BE2C (cell line): ENCODE results near the gene KCTD3.

Experiments
- DNase-seq: peaks from one replicate; pipeline ENCODE4 v3.0.0-alpha.2; 2020
- H3K27me3 ChIP-seq: fragments of 250-450 bp; sonication (Bioruptor Pico); 2 replicates; pipeline ENCODE4 v1.5.1; 2020; ENCODE audit warnings: mild to moderate bottlenecking
- H3K36me3 ChIP-seq: fragments of 250-450 bp; sonication (Bioruptor Pico); 2 replicates; pipeline ENCODE4 v1.5.1; 2020; ENCODE audit warnings: mild to moderate bottlenecking
- H3K4me1 ChIP-seq: fragments of 250-450 bp; sonication (Bioruptor Pico); 2 replicates; pipeline ENCODE4 v1.5.1; 2020
- H3K4me3 ChIP-seq: 2 replicates; pipeline ENCODE4 v1.5.1; 2011; ENCODE audit warnings: low read depth, low read length
- H3K9me3 ChIP-seq: fragments of 250-450 bp; sonication (Bioruptor Pico); 2 replicates; pipeline ENCODE4 v1.5.1; 2020
- CTCF ChIP-seq: IDR thresholded peaks from 2 replicates; pipeline ENCODE4 v1.5.1; 2012; ENCODE audit warnings: mild to moderate bottlenecking, low read depth, low read length

The KCTD3 gene

GRCh38 chr1:215539803-215540570 lies 27.1 kb upstream of the KCTD3 start:
- no peaks in the 10 kb centered on the region for H3K36me3 ChIP-seq
- peaks cover 5% of the 10 kb centered on the region for H3K4me1 ChIP-seq
- H3K27me3 ChIP-seq = no peaks in the 10 kb centered on the region
- no peak overlapping the region for H3K4me3 ChIP-seq
- no peaks in the 10 kb centered on the region for H3K9me3 ChIP-seq
- peak; percentile 42 for DNase-seq
- TF ChIP-seq CTCF = no peak

DNA sequence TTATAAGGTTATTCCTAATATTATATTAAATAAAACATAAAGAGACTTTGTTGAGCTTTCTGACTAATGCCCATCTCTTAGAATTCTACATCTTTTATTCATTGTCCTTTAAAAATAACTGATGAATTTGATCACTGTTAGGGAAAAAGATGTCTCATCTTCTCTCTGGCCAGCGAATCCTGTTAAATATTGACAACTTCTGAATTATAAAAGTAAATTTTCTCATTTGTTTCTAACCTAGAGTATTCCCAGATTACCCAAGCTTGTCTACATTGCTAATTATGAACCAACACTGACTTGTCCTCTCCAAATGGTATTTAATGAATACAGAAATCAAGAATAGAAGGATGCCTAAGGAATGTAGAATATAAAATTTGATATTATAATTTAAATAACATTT lies 24.8 kb upstream of the KCTD3 start:
- Histone ChIP-seq H3K4me1 (peaks cover 10% of the 10 kb centered on the region), H3K36me3 (no peaks in the 10 kb centered on the region), H3K27me3 (no peaks in the 10 kb centered on the region), H3K4me3 (no peak overlapping the region), H3K9me3 (no peaks in the 10 kb centered on the region)
- no peak for TF ChIP-seq CTCF
- no peak for DNase-seq

- Histone ChIP-seq H3K36me3 (no peaks in the 10 kb centered on the region), H3K4me3 (no peak overlapping the region), H3K27me3 (no peaks in the 10 kb centered on the region), H3K9me3 (no peaks in the 10 kb centered on the region), H3K4me1 (peaks cover 10% of the 10 kb centered on the region)
- DNase-seq = peak; percentile 23
- no peak for TF ChIP-seq CTCF
Observed at GRCh38 chr1:215543191-215543606, 23.9 kb upstream of the KCTD3 start.

DNA sequence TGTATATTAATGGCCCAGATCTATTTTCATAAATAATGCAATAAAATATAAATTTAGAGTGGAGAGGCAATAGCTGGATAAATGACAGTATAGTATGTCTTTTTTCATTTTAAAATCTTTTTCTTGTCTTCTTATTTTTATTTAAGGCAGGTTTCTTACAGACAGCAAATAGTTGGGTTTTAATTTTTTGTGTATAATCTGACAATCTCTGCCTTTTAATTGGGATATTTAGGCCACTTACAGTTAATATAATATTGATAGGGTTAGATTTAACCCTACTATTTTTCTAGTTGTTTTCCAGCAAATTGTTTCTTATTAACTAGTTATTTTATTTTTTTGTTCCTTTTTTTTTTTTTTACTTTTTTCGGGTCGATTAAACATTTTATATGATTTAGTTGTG lies 23.3 kb upstream of the KCTD3 start:
- H3K9me3 ChIP-seq = no peaks in the 10 kb centered on the region
- no peaks in the 10 kb centered on the region for H3K36me3 ChIP-seq
- no peak overlapping the region for H3K4me3 ChIP-seq
- TF ChIP-seq CTCF = no peak
- H3K27me3 ChIP-seq = no peaks in the 10 kb centered on the region
- no peak for DNase-seq
- H3K4me1 ChIP-seq = peaks cover 10% of the 10 kb centered on the region

- peak; percentile 52 for DNase-seq
- TF ChIP-seq CTCF = no peak
Observed at GRCh38 chr1:215544566-215544965, 22.5 kb upstream of the KCTD3 start.

DNA sequence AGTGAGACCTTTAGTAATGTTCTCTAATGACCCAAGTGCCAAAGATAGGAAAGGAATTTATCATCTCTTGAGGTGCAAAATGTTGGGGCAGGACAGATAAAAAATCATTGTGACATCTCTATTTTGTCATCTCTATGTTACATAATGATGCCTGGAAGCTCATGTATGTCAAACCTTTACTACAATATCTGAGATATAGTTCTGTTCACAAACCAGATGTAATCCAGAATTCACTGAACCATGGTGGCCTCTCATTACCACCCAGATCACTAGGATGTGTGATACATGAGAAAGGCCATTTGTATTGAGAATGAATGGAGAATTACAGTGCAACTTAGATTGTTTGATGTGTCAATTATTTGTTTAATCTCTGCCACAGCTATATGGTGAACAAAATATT lies 22.0 kb upstream of the KCTD3 start:
- H3K4me1 ChIP-seq = peaks cover 7% of the 10 kb centered on the region
- no peak for TF ChIP-seq CTCF
- no peak overlapping the region for H3K4me3 ChIP-seq
- no peaks in the 10 kb centered on the region for H3K9me3 ChIP-seq
- no peaks in the 10 kb centered on the region for H3K36me3 ChIP-seq
- DNase-seq = no peak
- H3K27me3 ChIP-seq = no peaks in the 10 kb centered on the region

More at GRCh38 chr1:215544566-215544965, 22.5 kb upstream of the KCTD3 start:
- no peaks in the 10 kb centered on the region for H3K9me3 ChIP-seq
- H3K4me1 ChIP-seq = peaks cover 10% of the 10 kb centered on the region
- H3K36me3 ChIP-seq = no peaks in the 10 kb centered on the region
- no peak overlapping the region for H3K4me3 ChIP-seq
- H3K27me3 ChIP-seq = no peaks in the 10 kb centered on the region
